Thymus (tissue), 11 donors: ENCODE results near the gene IRAK1. TPM values are rescaled to one million over a fixed set of nuclear protein-coding genes. Genes with fewer than 3 reads are reported as not detected.
A peak's percentile ranks its signal among the peaks of the same experiment; 100 is the strongest.

Experiments used
- DNase-seq, 9 donors: peaks; one replicate each; pipeline ENCODE4 v3.0.0-alpha.2; 2013; ENCODE audit warnings: low spot score in 9 of 9, low read depth in 6 of 9, missing footprints in 1 of 9
- H3K27ac ChIP-seq, 2 donors: one replicate each; pipeline ENCODE4 v1.5.1; 2013; ENCODE audit warnings: control low read depth in 1 of 2, low read depth in 1 of 2, low read length in 1 of 2, mild to moderate bottlenecking in 1 of 2, moderate library complexity in 1 of 2
- H3K27me3 ChIP-seq, 2 donors: one replicate each; pipeline ENCODE4 v1.5.1; 2013; ENCODE audit warnings: low read length in 1 of 2; ENCODE audit not compliant: control insufficient read depth in 2 of 2, insufficient read depth in 1 of 2
- H3K36me3 ChIP-seq, 2 donors: one replicate each; pipeline ENCODE4 v1.5.1; 2013; ENCODE audit warnings: low read length in 1 of 2, mild to moderate bottlenecking in 1 of 2, moderate library complexity in 1 of 2; ENCODE audit not compliant: control insufficient read depth in 2 of 2, insufficient read depth in 2 of 2
- H3K4me1 ChIP-seq, 2 donors: one replicate each; pipeline ENCODE4 v1.5.1; 2013; ENCODE audit warnings: low read length in 2 of 2; ENCODE audit not compliant: control insufficient read depth in 2 of 2, insufficient read depth in 2 of 2
- H3K4me3 ChIP-seq, 2 donors: one replicate each; pipeline ENCODE4 v1.5.1; 2013; ENCODE audit warnings: low read length in 2 of 2, control low read depth in 1 of 2, mild to moderate bottlenecking in 1 of 2
- H3K9me3 ChIP-seq, 2 donors: one replicate each; pipeline ENCODE4 v1.5.1; 2013; ENCODE audit warnings: low read length in 1 of 2, mild to moderate bottlenecking in 1 of 2; ENCODE audit not compliant: control insufficient read depth in 2 of 2, insufficient read depth in 1 of 2
- WGBS: extraction: QIAGEN DNeasy Blood & Tissue Kit; methylation state at CpG from one replicate; pipeline ENCODE4 v1.1.7; 2013; 5-methylcytosine and 5-hydroxymethylcytosine counted together
- polyA plus RNA-seq: library from polyadenylated mRNA; stranded (reverse); fragments of 200-250 nt; gene quantifications from one replicate; pipeline ENCODE4 v1.2.3, GENCODE V29; 2013
- total RNA-seq: library from RNA; stranded (reverse); fragments of 120-200 nt; gene quantifications from one replicate; pipeline ENCODE4 v1.2.4, GENCODE V29; 2013
- donor health status: healthy.

Gene IRAK1
- total and polyA plus RNA-seq, 2 donors = 33.9 to 44.0 TPM

- Histone ChIP-seq H3K4me3 (peak overlapping the region; percentile 62 to 63), H3K27ac (peak overlapping the region; percentile 94 to 99), H3K27me3 (peaks cover 0 to 16% of the 10 kb centered on the region in 2 donors), H3K36me3 (peaks cover 0 to 8% of the 10 kb centered on the region in 2 donors), H3K9me3 (no peaks in the 10 kb centered on the region), H3K4me1 (peaks cover 9 to 22% of the 10 kb centered on the region in 2 donors)
- 53% methylated on average over 20 of the region's 20 CpGs for WGBS
- no peak for DNase-seq
These were observed 46.3 kb downstream of the IRAK1 start for GRCh38 chrX:153973127-153974002.

GRCh38 chrX:153972368-153973126, 47.2 kb downstream of the IRAK1 start, which contains the start of gene TMEM187:
TMEM187 (plus strand) TSS chrX:153972754; CDS start chrX:153982063, 9,309 bp downstream.
- Histone ChIP-seq H3K4me3 (peak within 1 kb of the TSS; percentile 62 to 98), H3K36me3 (peaks cover 0 to 12% of the 10 kb centered on the region in 2 donors), H3K27me3 (peaks cover 0 to 16% of the 10 kb centered on the region in 2 donors), H3K4me1 (peaks cover 9 to 30% of the 10 kb centered on the region in 2 donors), H3K27ac (peak within 1 kb of the TSS; percentile 99 to 100), H3K9me3 (no peaks in the 10 kb centered on the region)
- WGBS = under 1% methylated on average over 102 of the region's 103 CpGs
- peak in 7 of 9 donors; percentile 74 to 92 (median 78) for DNase-seq

- peak in 7 of 9 donors; percentile 83 to 97 (median 87) for DNase-seq
- Histone ChIP-seq H3K36me3 (peaks cover 0 to 17% of the 10 kb centered on the region in 2 donors), H3K9me3 (no peaks in the 10 kb centered on the region), H3K4me3 (peak within 1 kb of the TSS; percentile 62 to 98), H3K4me1 (peaks cover 13 to 39% of the 10 kb centered on the region in 2 donors), H3K27ac (peak within 1 kb of the TSS; percentile 99 to 100), H3K27me3 (peaks cover 0 to 16% of the 10 kb centered on the region in 2 donors)
- WGBS = under 1% methylated on average over 94 of the region's 96 CpGs
These were observed 48.0 kb downstream of the IRAK1 start, which contains the start of gene HCFC1 for GRCh38 chrX:153971450-153972367. HCFC1 (minus strand) TSS chrX:153971818; CDS start chrX:153970840, 978 bp downstream.

GRCh38 chrX:153971124-153971449, 48.6 kb downstream of the IRAK1 start:
- peak overlapping the region; percentile 99 to 100 for H3K27ac ChIP-seq
- peak overlapping the region; percentile 62 to 98 for H3K4me3 ChIP-seq
- peak in 4 of 9 donors; percentile 77 to 93 (median 84) for DNase-seq
- H3K36me3 ChIP-seq = peaks cover 0 to 17% of the 10 kb centered on the region in 2 donors
- H3K27me3 ChIP-seq = peaks cover 0 to 13% of the 10 kb centered on the region in 2 donors
- no peaks in the 10 kb centered on the region for H3K9me3 ChIP-seq
- WGBS = under 1% methylated on average over 34 of the region's 34 CpGs
- H3K4me1 ChIP-seq = peaks cover 19 to 45% of the 10 kb centered on the region in 2 donors

GRCh38 chrX:153970357-153971123, 49.2 kb downstream of the IRAK1 start:
- no peaks in the 10 kb centered on the region for H3K9me3 ChIP-seq
- peak in 3 of 9 donors; percentile 64 to 80 (median 67) for DNase-seq
- peaks cover 0 to 19% of the 10 kb centered on the region in 2 donors for H3K36me3 ChIP-seq
- peaks cover 0 to 13% of the 10 kb centered on the region in 2 donors for H3K27me3 ChIP-seq
- WGBS = under 1% methylated on average over 49 of the region's 49 CpGs
- H3K4me3 ChIP-seq = peak overlapping the region; percentile 62 to 98
- peaks cover 25 to 50% of the 10 kb centered on the region in 2 donors for H3K4me1 ChIP-seq
- peak overlapping the region; percentile 99 to 100 for H3K27ac ChIP-seq

GRCh38 chrX:153969904-153970356, 49.8 kb downstream of the IRAK1 start:
- no peak for DNase-seq
- WGBS = under 1% methylated on average over 26 of the region's 26 CpGs
- peaks cover 0 to 23% of the 10 kb centered on the region in 2 donors for H3K36me3 ChIP-seq
- H3K4me3 ChIP-seq = peak overlapping the region; percentile 62 to 98
- H3K27me3 ChIP-seq = peaks cover 0 to 13% of the 10 kb centered on the region in 2 donors
- H3K9me3 ChIP-seq = no peaks in the 10 kb centered on the region
- peak overlapping the region; percentile 91 to 94 for H3K27ac ChIP-seq
- peaks cover 30 to 56% of the 10 kb centered on the region in 2 donors for H3K4me1 ChIP-seq

GRCh38 chrX:153969125-153969903, 50.4 kb downstream of the IRAK1 start:
- H3K4me1 ChIP-seq = peaks cover 25 to 55% of the 10 kb centered on the region in 2 donors
- WGBS = 5% methylated on average over 25 of the region's 25 CpGs
- H3K4me3 ChIP-seq = peak overlapping the region; percentile 62 to 98
- peak overlapping the region; percentile 91 to 94 for H3K27ac ChIP-seq
- DNase-seq = peak in 1 of 9 donors; percentile 48
- no peaks in the 10 kb centered on the region for H3K9me3 ChIP-seq
- H3K27me3 ChIP-seq = peaks cover 0 to 7% of the 10 kb centered on the region in 2 donors
- peaks cover 5 to 29% of the 10 kb centered on the region in 2 donors for H3K36me3 ChIP-seq
